Measurements from ENCODE around the gene PPID. TPM values are rescaled to one million over a fixed set of nuclear protein-coding genes. Genes with fewer than 3 reads are reported as not detected.

Gene PPID
- 23.8 and 30.2 TPM in 2 replicates for total RNA-seq

DNA sequence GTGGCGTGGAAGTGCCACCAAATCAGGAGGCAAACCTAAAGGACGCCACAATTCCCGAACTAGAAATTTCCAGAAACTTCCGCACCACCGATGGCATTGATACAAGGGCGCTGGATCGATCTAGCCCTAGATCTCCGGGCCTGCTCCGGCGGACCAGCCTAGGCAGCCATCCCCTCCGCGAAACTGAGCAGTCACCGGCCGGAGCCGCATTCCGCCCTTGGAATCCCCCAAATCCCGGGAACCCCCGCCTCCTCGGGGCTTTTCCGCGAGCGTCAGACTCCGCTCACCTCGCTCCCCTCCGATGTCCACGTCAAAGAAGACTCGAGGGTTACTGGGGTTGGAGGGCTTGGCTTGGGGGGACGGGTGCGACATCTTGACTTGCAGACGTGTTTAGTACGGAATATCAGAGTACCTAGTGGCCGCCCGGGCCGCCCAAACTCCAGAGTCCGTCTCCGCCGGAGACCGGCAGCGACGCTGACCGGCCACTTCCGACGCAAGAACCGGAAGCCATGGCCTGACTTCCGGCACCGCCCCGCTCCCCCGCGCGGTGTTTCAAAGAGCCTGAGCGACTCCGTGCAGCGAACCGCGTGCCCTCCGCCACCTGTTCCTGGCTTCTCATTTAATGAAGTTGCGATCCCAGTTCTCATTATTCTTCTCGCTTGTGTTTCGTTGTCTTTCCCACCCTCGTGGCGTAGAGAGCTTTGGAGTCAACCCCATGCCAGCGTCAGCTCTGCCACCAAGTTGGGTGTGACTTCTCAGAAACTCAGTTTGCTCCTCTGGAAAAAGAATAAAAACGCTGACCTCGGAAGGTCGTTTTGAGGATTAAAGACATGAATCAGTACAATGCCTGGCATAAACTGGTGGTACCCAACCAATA lies at the start of gene PPID:
Gene PPID, minus strand, starts transcription at position 480 of the 877 bp plus-strand sequence. Its CDS starts 108 bp downstream, at position 372.

GRCh38 chr4:158768555-158769174 lies 45.5 kb upstream of the PPID start, which contains the start of gene FNIP2:
TSS of gene FNIP2 (plus strand) at chr4:158769026. CDS start at chr4:158769213, 187 bp downstream.

DNA sequence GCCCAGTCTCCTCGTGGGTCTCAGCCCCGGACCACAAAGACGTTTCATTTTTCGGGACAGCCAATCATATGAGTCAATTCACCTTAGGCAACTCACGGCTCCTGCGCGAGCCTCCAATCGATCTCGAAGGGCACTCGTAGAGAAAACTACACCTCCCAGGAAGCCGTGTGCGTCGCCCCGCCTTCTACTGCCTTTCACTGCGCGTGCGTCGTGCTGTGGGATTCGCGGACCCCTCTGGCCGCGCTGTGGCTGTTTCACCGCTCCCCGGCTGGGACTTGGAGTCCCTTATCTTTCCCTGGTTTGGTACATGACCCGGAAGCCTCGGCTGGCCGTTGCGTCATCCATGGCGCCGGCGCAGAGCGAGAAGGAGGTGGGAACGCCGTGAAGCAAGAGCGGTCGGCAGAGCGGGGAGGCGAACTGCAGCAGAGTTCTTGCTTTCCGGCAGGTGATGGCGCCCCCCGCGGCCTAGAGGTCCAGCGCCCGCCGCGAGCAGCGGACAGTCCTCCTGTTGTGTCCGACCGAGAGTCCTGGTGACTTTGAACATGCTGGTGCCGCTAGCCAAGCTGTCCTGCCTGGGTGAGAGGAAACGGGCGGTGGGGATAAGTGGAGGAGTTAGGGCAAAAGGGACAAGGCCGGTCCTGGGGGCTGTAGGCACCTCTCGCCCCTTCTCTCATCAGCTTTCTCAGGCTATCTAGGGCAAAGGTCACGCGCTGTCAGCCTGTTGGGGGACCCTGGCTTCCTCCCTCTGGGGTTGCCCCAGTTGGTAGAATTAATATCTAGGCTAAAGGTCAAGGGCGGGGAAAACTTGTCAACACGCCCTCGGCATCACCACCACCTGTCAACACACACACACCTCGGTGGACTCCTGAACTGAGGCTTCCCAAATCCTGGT lies 51.0 kb downstream of the PPID start, which contains the start of gene ETFDH:
Gene ETFDH, plus strand, starts transcription at position 382 of the 892 bp plus-strand sequence. Its CDS starts 161 bp downstream, at position 543.

DNA sequence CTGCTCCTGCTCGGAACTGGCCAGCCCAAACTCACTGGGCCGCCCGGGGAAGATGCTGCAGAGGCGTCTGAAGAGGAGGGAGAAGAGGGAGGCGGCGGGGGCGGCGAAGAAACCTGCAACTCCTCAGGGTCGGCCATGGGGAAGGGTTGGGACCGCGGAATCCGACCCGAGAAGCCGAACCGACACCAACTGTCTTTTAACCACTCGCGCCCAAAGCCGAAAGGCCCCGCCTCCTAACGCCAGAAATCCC lies 51.6 kb downstream of the PPID start, which contains the start of gene C4orf46:
Gene C4orf46, minus strand, starts transcription at position 223 of the 250 bp plus-strand sequence. Its CDS starts 86 bp downstream, at position 137.

Other genes with a start within 250 kb of the PPID start
- not detected in 2 replicates for gene RXFP1, start 201.5 kb downstream of the PPID start, total RNA-seq
- gene C4orf46, start 51.5 kb downstream of the PPID start, total RNA-seq, result 7.6 and 16.9 TPM in 2 replicates
- 8.8 and 10.9 TPM in 2 replicates for gene ETFDH, start 51.1 kb downstream of the PPID start, total RNA-seq
- gene FNIP2, start 45.6 kb upstream of the PPID start, total RNA-seq, result 9.3 and 12.0 TPM in 2 replicates